ENCODE measurements around the gene CYSTM1.

GRCh38 chr5:140244525-140245025, 69.6 kb downstream of the CYSTM1 start:
- no peak for TF ChIP-seq EZH2 (IDR thresholded peaks at IDR 0.05; ENCODE audit: borderline replicate concordance, low read length)
- peak; percentile 83 for TF ChIP-seq CTCF (IDR thresholded peaks at IDR 0.05; ENCODE audit: low read length)

Measured in OCI-LY1 (cell line).